ENCODE results near the gene OGFOD3.
"Not testable (repeated sequence)": the region's sequence is repeated elsewhere in the genome, so short reads cannot be mapped to it uniquely, and the experiment has no call there.

OGFOD3 gene

GRCh38 chr17:82433560-82434215 lies 15.3 kb upstream of the OGFOD3 start:
- no peak for DNase-seq (ENCODE audit: low read depth in 2 of 2)

- DNase-seq (ENCODE audit: low read depth in 2 of 2): no peak
Observed at GRCh38 chr17:82432017-82432416, 13.6 kb upstream of the OGFOD3 start.

GRCh38 chr17:82429824-82430223 lies 11.4 kb upstream of the OGFOD3 start:
- DNase-seq (ENCODE audit: low read depth in 2 of 2): no peak

- DNase-seq (ENCODE audit: low read depth in 2 of 2): no peak
Observed at GRCh38 chr17:82428546-82428945, 10.2 kb upstream of the OGFOD3 start.

GRCh38 chr17:82424863-82425159 lies 6.4 kb upstream of the OGFOD3 start:
- DNase-seq (ENCODE audit: low read depth in 2 of 2): no peak

- DNase-seq (ENCODE audit: low read depth in 2 of 2): peak; percentile 40 to 53
Observed at GRCh38 chr17:82424001-82424862, 5.8 kb upstream of the OGFOD3 start.

GRCh38 chr17:82419540-82419939 lies 1.2 kb upstream of the OGFOD3 start:
- DNase-seq (ENCODE audit: low read depth in 2 of 2): no peak

- no peak for DNase-seq (ENCODE audit: low read depth in 2 of 2)
Observed at GRCh38 chr17:82416771-82417170, 1.6 kb downstream of the OGFOD3 start.

- DNase-seq (ENCODE audit: low read depth in 2 of 2): no peak
Observed at GRCh38 chr17:82416264-82416663, 2.1 kb downstream of the OGFOD3 start.

- no peak for DNase-seq (ENCODE audit: low read depth in 2 of 2)
Observed at GRCh38 chr17:82415786-82416185, 2.6 kb downstream of the OGFOD3 start.

- no peak for DNase-seq (ENCODE audit: low read depth in 2 of 2)
Observed at GRCh38 chr17:82415336-82415735, 3.0 kb downstream of the OGFOD3 start.

GRCh38 chr17:82414548-82415281 lies 3.7 kb downstream of the OGFOD3 start:
- DNase-seq (ENCODE audit: low read depth in 2 of 2): peak; percentile 50 to 70

GRCh38 chr17:82412535-82413520 lies 5.6 kb downstream of the OGFOD3 start:
- DNase-seq (ENCODE audit: low read depth in 2 of 2): no peak

GRCh38 chr17:82412081-82412480 lies 6.3 kb downstream of the OGFOD3 start:
- DNase-seq (ENCODE audit: low read depth in 2 of 2): not testable (repeated sequence)

- DNase-seq (ENCODE audit: low read depth in 2 of 2): no peak
Observed at GRCh38 chr17:82411396-82412053, 6.9 kb downstream of the OGFOD3 start.

- DNase-seq (ENCODE audit: low read depth in 2 of 2): no peak
Observed at GRCh38 chr17:82410014-82410716, 8.2 kb downstream of the OGFOD3 start.

- no peak for DNase-seq (ENCODE audit: low read depth in 2 of 2)
Observed at GRCh38 chr17:82408938-82409318, 9.5 kb downstream of the OGFOD3 start.

- no peak for DNase-seq (ENCODE audit: low read depth in 2 of 2)
Observed at GRCh38 chr17:82408288-82408937, 10.0 kb downstream of the OGFOD3 start.

GRCh38 chr17:82407255-82407654 lies 11.1 kb downstream of the OGFOD3 start:
- DNase-seq (ENCODE audit: low read depth in 2 of 2): no peak

GRCh38 chr17:82406131-82406671 lies 12.2 kb downstream of the OGFOD3 start:
- no peak for DNase-seq (ENCODE audit: low read depth in 2 of 2)
